ENCODE measurements around the gene FUBP1.

- TF ChIP-seq MAX (CRISPR knock-in tag; IDR thresholded peaks at IDR 0.05) = no peak
- TF ChIP-seq, protein P1, sequence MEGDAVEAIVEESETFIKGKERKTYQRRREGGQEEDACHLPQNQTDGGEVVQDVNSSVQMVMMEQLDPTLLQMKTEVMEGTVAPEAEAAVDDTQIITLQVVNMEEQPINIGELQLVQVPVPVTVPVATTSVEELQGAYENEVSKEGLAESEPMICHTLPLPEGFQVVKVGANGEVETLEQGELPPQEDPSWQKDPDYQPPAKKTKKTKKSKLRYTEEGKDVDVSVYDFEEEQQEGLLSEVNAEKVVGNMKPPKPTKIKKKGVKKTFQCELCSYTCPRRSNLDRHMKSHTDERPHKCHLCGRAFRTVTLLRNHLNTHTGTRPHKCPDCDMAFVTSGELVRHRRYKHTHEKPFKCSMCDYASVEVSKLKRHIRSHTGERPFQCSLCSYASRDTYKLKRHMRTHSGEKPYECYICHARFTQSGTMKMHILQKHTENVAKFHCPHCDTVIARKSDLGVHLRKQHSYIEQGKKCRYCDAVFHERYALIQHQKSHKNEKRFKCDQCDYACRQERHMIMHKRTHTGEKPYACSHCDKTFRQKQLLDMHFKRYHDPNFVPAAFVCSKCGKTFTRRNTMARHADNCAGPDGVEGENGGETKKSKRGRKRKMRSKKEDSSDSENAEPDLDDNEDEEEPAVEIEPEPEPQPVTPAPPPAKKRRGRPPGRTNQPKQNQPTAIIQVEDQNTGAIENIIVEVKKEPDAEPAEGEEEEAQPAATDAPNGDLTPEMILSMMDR (IDR thresholded peaks at IDR 0.05) = no peak
- no peak for TF ChIP-seq FOXK1 (CRISPR knock-in tag; IDR thresholded peaks at IDR 0.05)
- no peak for TF ChIP-seq ZBTB21 (CRISPR knock-in tag; IDR thresholded peaks at IDR 0.05; ENCODE audit: borderline replicate concordance)
- TF ChIP-seq, protein P2, sequence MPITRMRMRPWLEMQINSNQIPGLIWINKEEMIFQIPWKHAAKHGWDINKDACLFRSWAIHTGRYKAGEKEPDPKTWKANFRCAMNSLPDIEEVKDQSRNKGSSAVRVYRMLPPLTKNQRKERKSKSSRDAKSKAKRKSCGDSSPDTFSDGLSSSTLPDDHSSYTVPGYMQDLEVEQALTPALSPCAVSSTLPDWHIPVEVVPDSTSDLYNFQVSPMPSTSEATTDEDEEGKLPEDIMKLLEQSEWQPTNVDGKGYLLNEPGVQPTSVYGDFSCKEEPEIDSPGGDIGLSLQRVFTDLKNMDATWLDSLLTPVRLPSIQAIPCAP (CRISPR knock-in tag; IDR thresholded peaks at IDR 0.05) = no peak
- TF ChIP-seq, protein P3, sequence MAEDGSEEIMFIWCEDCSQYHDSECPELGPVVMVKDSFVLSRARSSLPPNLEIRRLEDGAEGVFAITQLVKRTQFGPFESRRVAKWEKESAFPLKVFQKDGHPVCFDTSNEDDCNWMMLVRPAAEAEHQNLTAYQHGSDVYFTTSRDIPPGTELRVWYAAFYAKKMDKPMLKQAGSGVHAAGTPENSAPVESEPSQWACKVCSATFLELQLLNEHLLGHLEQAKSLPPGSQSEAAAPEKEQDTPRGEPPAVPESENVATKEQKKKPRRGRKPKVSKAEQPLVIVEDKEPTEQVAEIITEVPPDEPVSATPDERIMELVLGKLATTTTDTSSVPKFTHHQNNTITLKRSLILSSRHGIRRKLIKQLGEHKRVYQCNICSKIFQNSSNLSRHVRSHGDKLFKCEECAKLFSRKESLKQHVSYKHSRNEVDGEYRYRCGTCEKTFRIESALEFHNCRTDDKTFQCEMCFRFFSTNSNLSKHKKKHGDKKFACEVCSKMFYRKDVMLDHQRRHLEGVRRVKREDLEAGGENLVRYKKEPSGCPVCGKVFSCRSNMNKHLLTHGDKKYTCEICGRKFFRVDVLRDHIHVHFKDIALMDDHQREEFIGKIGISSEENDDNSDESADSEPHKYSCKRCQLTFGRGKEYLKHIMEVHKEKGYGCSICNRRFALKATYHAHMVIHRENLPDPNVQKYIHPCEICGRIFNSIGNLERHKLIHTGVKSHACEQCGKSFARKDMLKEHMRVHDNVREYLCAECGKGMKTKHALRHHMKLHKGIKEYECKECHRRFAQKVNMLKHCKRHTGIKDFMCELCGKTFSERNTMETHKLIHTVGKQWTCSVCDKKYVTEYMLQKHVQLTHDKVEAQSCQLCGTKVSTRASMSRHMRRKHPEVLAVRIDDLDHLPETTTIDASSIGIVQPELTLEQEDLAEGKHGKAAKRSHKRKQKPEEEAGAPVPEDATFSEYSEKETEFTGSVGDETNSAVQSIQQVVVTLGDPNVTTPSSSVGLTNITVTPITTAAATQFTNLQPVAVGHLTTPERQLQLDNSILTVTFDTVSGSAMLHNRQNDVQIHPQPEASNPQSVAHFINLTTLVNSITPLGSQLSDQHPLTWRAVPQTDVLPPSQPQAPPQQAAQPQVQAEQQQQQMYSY (CRISPR knock-in tag; IDR thresholded peaks at IDR 0.05) = no peak
- TF ChIP-seq CREB1 (CRISPR knock-in tag; IDR thresholded peaks at IDR 0.05) = no peak
- TF ChIP-seq, protein P4, sequence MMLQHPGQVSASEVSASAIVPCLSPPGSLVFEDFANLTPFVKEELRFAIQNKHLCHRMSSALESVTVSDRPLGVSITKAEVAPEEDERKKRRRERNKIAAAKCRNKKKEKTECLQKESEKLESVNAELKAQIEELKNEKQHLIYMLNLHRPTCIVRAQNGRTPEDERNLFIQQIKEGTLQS (CRISPR knock-in tag; conservative IDR thresholded peaks at IDR 0.05) = no peak
- no peak for TF ChIP-seq ZNF232 (CRISPR knock-in tag; IDR thresholded peaks at IDR 0.05)
- TF ChIP-seq ZNF512 (CRISPR knock-in tag; IDR thresholded peaks at IDR 0.05; ENCODE audit: borderline replicate concordance) = no peak
- no peak for TF ChIP-seq CBFB (CRISPR knock-in tag; IDR thresholded peaks at IDR 0.05; ENCODE audit: low read depth)
- no peak for TF ChIP-seq KAT7 (CRISPR knock-in tag; IDR thresholded peaks at IDR 0.05; ENCODE audit: borderline replicate concordance)
- TF ChIP-seq NR2C2 (CRISPR knock-in tag; IDR thresholded peaks at IDR 0.05) = no peak
Observed at GRCh38 chr1:77955709-77956108, 23.2 kb downstream of the FUBP1 start.

Data from WTC11 (cell line).